ENCODE data around the gene SPDYE17. TPM values are rescaled to one million over a fixed set of nuclear protein-coding genes. Genes with fewer than 3 reads are reported as not detected.
"Not testable (repeated sequence)": the region's sequence is repeated elsewhere in the genome, so short reads cannot be mapped to it uniquely, and the experiment has no call there.

Gene SPDYE17
- polyA plus RNA-seq, 1 donor from 2014 or later, result not detected

GRCh38 chr7:76994286-76994685 is 37.9 kb downstream of the SPDYE17 start:
- H3K36me3 ChIP-seq (ENCODE audit: insufficient read depth, low read length); H3K27ac ChIP-seq (ENCODE audit: low read length); H3K9me3 ChIP-seq (ENCODE audit: low read length); H3K4me2 ChIP-seq (ENCODE audit: low read length); H2AFZ ChIP-seq (ENCODE audit: low read depth, low read length); H3K4me3 ChIP-seq (ENCODE audit: low read length); H4K20me1 ChIP-seq (ENCODE audit: insufficient read depth); H3K9me2 ChIP-seq (ENCODE audit: insufficient read depth, low read length); H3K9ac ChIP-seq (ENCODE audit: low read length); H3F3A ChIP-seq (ENCODE audit: insufficient read depth, low read length, poor library complexity, severe bottlenecking); H3K27me3 ChIP-seq (ENCODE audit: insufficient read depth, low read depth, low read length); H3K79me2 ChIP-seq (replicated peaks; ENCODE audit: insufficient read depth, low read length): not testable (repeated sequence)

- H3K79me2 ChIP-seq (replicated peaks; ENCODE audit: insufficient read depth, low read length); H2AFZ ChIP-seq (ENCODE audit: low read depth, low read length); H3K36me3 ChIP-seq (ENCODE audit: insufficient read depth, low read length); H4K20me1 ChIP-seq (ENCODE audit: insufficient read depth); H3K9ac ChIP-seq (ENCODE audit: low read length); H3F3A ChIP-seq (ENCODE audit: insufficient read depth, low read length, poor library complexity, severe bottlenecking); H3K27me3 ChIP-seq (ENCODE audit: insufficient read depth, low read depth, low read length); H3K9me2 ChIP-seq (ENCODE audit: insufficient read depth, low read length); H3K4me3 ChIP-seq (ENCODE audit: low read length); H3K9me3 ChIP-seq (ENCODE audit: low read length); H3K27ac ChIP-seq (ENCODE audit: low read length); H3K4me2 ChIP-seq (ENCODE audit: low read length): not testable (repeated sequence)
These were observed 38.3 kb downstream of the SPDYE17 start for GRCh38 chr7:76993831-76994230.

- not testable (repeated sequence) for H2AFZ ChIP-seq (ENCODE audit: low read depth, low read length); H3K79me2 ChIP-seq (replicated peaks; ENCODE audit: insufficient read depth, low read length); H3F3A ChIP-seq (ENCODE audit: insufficient read depth, low read length, poor library complexity, severe bottlenecking); H3K27ac ChIP-seq (ENCODE audit: low read length); H3K4me3 ChIP-seq (ENCODE audit: low read length); H3K9me3 ChIP-seq (ENCODE audit: low read length); H4K20me1 ChIP-seq (ENCODE audit: insufficient read depth); H3K36me3 ChIP-seq (ENCODE audit: insufficient read depth, low read length); H3K27me3 ChIP-seq (ENCODE audit: insufficient read depth, low read depth, low read length); H3K9me2 ChIP-seq (ENCODE audit: insufficient read depth, low read length); H3K9ac ChIP-seq (ENCODE audit: low read length); H3K4me2 ChIP-seq (ENCODE audit: low read length)
These were observed 39.3 kb downstream of the SPDYE17 start for GRCh38 chr7:76992871-76993270.

GRCh38 chr7:76992204-76992603 is 40.0 kb downstream of the SPDYE17 start:
- not testable (repeated sequence) for H3K9me3 ChIP-seq (ENCODE audit: low read length); H3F3A ChIP-seq (ENCODE audit: insufficient read depth, low read length, poor library complexity, severe bottlenecking); H3K9ac ChIP-seq (ENCODE audit: low read length); H3K27me3 ChIP-seq (ENCODE audit: insufficient read depth, low read depth, low read length); H4K20me1 ChIP-seq (ENCODE audit: insufficient read depth); H3K79me2 ChIP-seq (replicated peaks; ENCODE audit: insufficient read depth, low read length); H2AFZ ChIP-seq (ENCODE audit: low read depth, low read length); H3K27ac ChIP-seq (ENCODE audit: low read length); H3K4me3 ChIP-seq (ENCODE audit: low read length); H3K4me2 ChIP-seq (ENCODE audit: low read length); H3K36me3 ChIP-seq (ENCODE audit: insufficient read depth, low read length); H3K9me2 ChIP-seq (ENCODE audit: insufficient read depth, low read length)

- H2AFZ ChIP-seq (ENCODE audit: low read depth, low read length); H3K9ac ChIP-seq (ENCODE audit: low read length); H3K4me2 ChIP-seq (ENCODE audit: low read length); H3K27me3 ChIP-seq (ENCODE audit: insufficient read depth, low read depth, low read length); H3K4me3 ChIP-seq (ENCODE audit: low read length); H3K79me2 ChIP-seq (replicated peaks; ENCODE audit: insufficient read depth, low read length); H3K9me2 ChIP-seq (ENCODE audit: insufficient read depth, low read length); H3K9me3 ChIP-seq (ENCODE audit: low read length); H4K20me1 ChIP-seq (ENCODE audit: insufficient read depth); H3K36me3 ChIP-seq (ENCODE audit: insufficient read depth, low read length); H3K27ac ChIP-seq (ENCODE audit: low read length); H3F3A ChIP-seq (ENCODE audit: insufficient read depth, low read length, poor library complexity, severe bottlenecking): not testable (repeated sequence)
These were observed 42.0 kb downstream of the SPDYE17 start for GRCh38 chr7:76990202-76990601.

- H3K36me3 ChIP-seq (ENCODE audit: insufficient read depth, low read length); H3K79me2 ChIP-seq (replicated peaks; ENCODE audit: insufficient read depth, low read length); H3F3A ChIP-seq (ENCODE audit: insufficient read depth, low read length, poor library complexity, severe bottlenecking); H3K9me3 ChIP-seq (ENCODE audit: low read length); H3K4me3 ChIP-seq (ENCODE audit: low read length); H3K27ac ChIP-seq (ENCODE audit: low read length); H3K9ac ChIP-seq (ENCODE audit: low read length); H3K9me2 ChIP-seq (ENCODE audit: insufficient read depth, low read length); H4K20me1 ChIP-seq (ENCODE audit: insufficient read depth); H2AFZ ChIP-seq (ENCODE audit: low read depth, low read length); H3K27me3 ChIP-seq (ENCODE audit: insufficient read depth, low read depth, low read length); H3K4me2 ChIP-seq (ENCODE audit: low read length): not testable (repeated sequence)
These were observed 46.0 kb downstream of the SPDYE17 start for GRCh38 chr7:76985924-76986717.

GRCh38 chr7:76984784-76985136 is 47.4 kb downstream of the SPDYE17 start:
- not testable (repeated sequence) for H3K36me3 ChIP-seq (ENCODE audit: insufficient read depth, low read length); H2AFZ ChIP-seq (ENCODE audit: low read depth, low read length); H3K27ac ChIP-seq (ENCODE audit: low read length); H3K9me2 ChIP-seq (ENCODE audit: insufficient read depth, low read length); H3F3A ChIP-seq (ENCODE audit: insufficient read depth, low read length, poor library complexity, severe bottlenecking); H3K4me3 ChIP-seq (ENCODE audit: low read length); H3K9me3 ChIP-seq (ENCODE audit: low read length); H4K20me1 ChIP-seq (ENCODE audit: insufficient read depth); H3K27me3 ChIP-seq (ENCODE audit: insufficient read depth, low read depth, low read length); H3K79me2 ChIP-seq (replicated peaks; ENCODE audit: insufficient read depth, low read length); H3K4me2 ChIP-seq (ENCODE audit: low read length); H3K9ac ChIP-seq (ENCODE audit: low read length)

GRCh38 chr7:76983937-76984783 is 48.0 kb downstream of the SPDYE17 start:
- H3K9ac ChIP-seq (ENCODE audit: low read length); H2AFZ ChIP-seq (ENCODE audit: low read depth, low read length); H3K4me3 ChIP-seq (ENCODE audit: low read length); H4K20me1 ChIP-seq (ENCODE audit: insufficient read depth); H3K4me2 ChIP-seq (ENCODE audit: low read length); H3K27me3 ChIP-seq (ENCODE audit: insufficient read depth, low read depth, low read length); H3K9me2 ChIP-seq (ENCODE audit: insufficient read depth, low read length); H3K9me3 ChIP-seq (ENCODE audit: low read length); H3K27ac ChIP-seq (ENCODE audit: low read length); H3K79me2 ChIP-seq (replicated peaks; ENCODE audit: insufficient read depth, low read length); H3K36me3 ChIP-seq (ENCODE audit: insufficient read depth, low read length); H3F3A ChIP-seq (ENCODE audit: insufficient read depth, low read length, poor library complexity, severe bottlenecking): not testable (repeated sequence)
